A673 (cell line): ENCODE data around the gene DYNLT5.

Experiments
- CTCF ChIP-seq: fragments of 300-800, 200-600 bp; sonication (generic); conservative IDR thresholded peaks from 2 replicates; pipeline ENCODE4 v1.5.1; 2017; ENCODE audit warnings: low read depth, mild to moderate bottlenecking, antibody characterized with exemption, low read length, moderate library complexity, mixed read lengths
- EZH2 ChIP-seq: fragments of 200-600 bp; sonication (generic); IDR thresholded peaks from 2 replicates; pipeline ENCODE4 v1.6.1; 2017; ENCODE audit warnings: borderline replicate concordance, low read depth, mild to moderate bottlenecking, mixed read lengths, antibody characterized with exemption, low read length; ENCODE audit not compliant: poor library complexity, severe bottlenecking

GRCh38 chr1:66730462-66730861 is 21.8 kb upstream of the DYNLT5 start:
- no peak for TF ChIP-seq EZH2
- TF ChIP-seq CTCF = no peak
